A549 (cell line): Measurements from ENCODE around the gene PLEKHH3.

ENCODE experiments used
- BHLHE40 ChIP-seq: IDR thresholded peaks from 2 replicates; pipeline ENCODE4 v1.6.1; 2012; ENCODE audit warnings: low read depth, low read length, inconsistent platforms
- CHD2 ChIP-seq: fragments of 150-350 bp; IDR thresholded peaks from 2 replicates; pipeline ENCODE4 v1.6.1; 2014; ENCODE audit warnings: low read length; ENCODE audit not compliant: partially characterized antibody
- E2F6 ChIP-seq: IDR thresholded peaks from 2 replicates; pipeline ENCODE4 v1.6.1; 2012; ENCODE audit warnings: low read depth, borderline replicate concordance
- EP300 ChIP-seq, 2 experiments: fragments of >200 bp; sonication (Bioruptor Twin); formaldehyde crosslinking; IDR thresholded peaks; 2 replicates in 1 of 2; 3 replicates in 1 of 2; pipeline ENCODE4 v1.6.1; 2016 to 2017
- MAZ ChIP-seq: fragments of 150-350 bp; IDR thresholded peaks from 2 replicates; pipeline ENCODE4 v1.6.1; 2014; ENCODE audit warnings: antibody characterized with exemption, low read depth, low read length, borderline replicate concordance
- POLR2A ChIP-seq: IDR thresholded peaks from 2 replicates; pipeline ENCODE4 v1.6.1; 2012; ENCODE audit warnings: mild to moderate bottlenecking, low read length
- RNF2 ChIP-seq: fragments of 200-600 bp; sonication (generic); IDR thresholded peaks from 2 replicates; pipeline ENCODE4 v1.6.1; 2016; ENCODE audit warnings: low read depth, mild to moderate bottlenecking, antibody characterized with exemption, moderate library complexity, borderline replicate concordance
- ZC3H11A ChIP-seq: fragments of 450-650 bp; IDR thresholded peaks from 2 replicates; pipeline ENCODE4 v1.6.1; 2014; ENCODE audit warnings: antibody characterized with exemption, mild to moderate bottlenecking
- TF ChIP-seq, protein P1 (sequence below): fragments of >200 bp; sonication (Bioruptor Twin); formaldehyde crosslinking; IDR thresholded peaks from 3 replicates; pipeline ENCODE4 v1.5.1; 2016

DNA sequence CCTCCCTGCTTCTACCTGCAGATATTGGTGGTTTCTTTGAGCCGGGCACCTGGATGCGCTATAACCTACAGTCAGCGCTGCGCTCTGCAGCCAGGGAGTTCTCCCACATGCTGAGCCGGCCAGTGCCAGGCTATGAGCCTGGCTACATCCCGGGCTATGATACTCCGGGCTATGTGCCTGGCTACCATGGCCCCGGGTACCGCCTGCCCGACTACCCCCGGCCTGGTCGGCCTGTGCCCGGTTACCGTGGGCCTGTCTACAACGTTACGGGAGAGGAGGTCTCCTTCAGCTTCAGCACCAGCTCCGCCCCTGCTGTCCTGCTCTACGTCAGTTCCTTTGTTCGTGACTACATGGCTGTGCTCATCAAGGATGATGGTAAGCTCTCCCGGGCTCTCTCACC lies 18.7 kb upstream of the PLEKHH3 start:
- TF ChIP-seq BHLHE40 (no peak), MAZ (no peak), POLR2A (no peak), CHD2 (no peak), EP300 (IDR thresholded peaks at IDR 0.05) (no peak), ZC3H11A (no peak), RNF2 (no peak), E2F6 (no peak)
- TF ChIP-seq, protein P1, sequence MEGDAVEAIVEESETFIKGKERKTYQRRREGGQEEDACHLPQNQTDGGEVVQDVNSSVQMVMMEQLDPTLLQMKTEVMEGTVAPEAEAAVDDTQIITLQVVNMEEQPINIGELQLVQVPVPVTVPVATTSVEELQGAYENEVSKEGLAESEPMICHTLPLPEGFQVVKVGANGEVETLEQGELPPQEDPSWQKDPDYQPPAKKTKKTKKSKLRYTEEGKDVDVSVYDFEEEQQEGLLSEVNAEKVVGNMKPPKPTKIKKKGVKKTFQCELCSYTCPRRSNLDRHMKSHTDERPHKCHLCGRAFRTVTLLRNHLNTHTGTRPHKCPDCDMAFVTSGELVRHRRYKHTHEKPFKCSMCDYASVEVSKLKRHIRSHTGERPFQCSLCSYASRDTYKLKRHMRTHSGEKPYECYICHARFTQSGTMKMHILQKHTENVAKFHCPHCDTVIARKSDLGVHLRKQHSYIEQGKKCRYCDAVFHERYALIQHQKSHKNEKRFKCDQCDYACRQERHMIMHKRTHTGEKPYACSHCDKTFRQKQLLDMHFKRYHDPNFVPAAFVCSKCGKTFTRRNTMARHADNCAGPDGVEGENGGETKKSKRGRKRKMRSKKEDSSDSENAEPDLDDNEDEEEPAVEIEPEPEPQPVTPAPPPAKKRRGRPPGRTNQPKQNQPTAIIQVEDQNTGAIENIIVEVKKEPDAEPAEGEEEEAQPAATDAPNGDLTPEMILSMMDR, result no peak
